ENCODE measurements around the gene DRD4. TPM values are rescaled to one million over a fixed set of nuclear protein-coding genes. Genes with fewer than 3 reads are reported as not detected.

Gene DRD4
- polyA plus RNA-seq, 2 donors = 0.18 to 0.39 TPM

DNA sequence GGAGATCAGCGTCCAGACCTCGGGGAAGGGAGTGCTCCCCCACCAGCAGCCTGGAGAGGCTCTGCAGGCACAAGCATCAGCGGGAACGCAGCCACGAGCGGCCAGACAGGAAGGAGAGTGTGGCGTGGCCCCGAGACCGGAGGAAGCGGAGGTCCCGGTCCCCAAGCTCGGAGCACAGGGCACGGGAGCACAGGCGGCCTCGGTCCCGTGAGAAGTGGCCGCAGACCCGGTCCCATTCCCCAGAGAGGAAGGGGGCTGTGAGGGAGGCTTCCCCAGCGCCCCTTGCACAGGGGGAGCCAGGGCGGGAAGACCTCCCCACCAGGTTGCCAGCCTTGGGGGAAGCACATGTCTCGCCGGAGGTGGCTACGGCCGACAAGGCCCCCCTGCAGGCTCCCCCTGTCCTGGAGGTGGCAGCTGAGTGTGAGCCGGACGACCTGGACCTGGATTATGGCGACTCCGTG lies 28.2 kb upstream of the DRD4 start:
- WGBS, 2 donors = 87 to 88% methylated on average over 28 of the region's 28 CpGs
- Histone ChIP-seq H3K4me3 (ENCODE audit: low read depth in 1 of 2, low read length in 2 of 2) (no peak overlapping the region), H3K36me3 (ENCODE audit: control insufficient read depth in 2 of 2, insufficient read depth in 2 of 2, low read length in 1 of 2) (peaks cover 31 to 87% of the 10 kb centered on the region in 2 donors), H3K9me3 (ENCODE audit: control insufficient read depth in 2 of 2, insufficient read depth in 1 of 2, low read depth in 1 of 2, low read length in 1 of 2) (no peaks in the 10 kb centered on the region), H3K4me1 (ENCODE audit: control insufficient read depth in 2 of 2, insufficient read depth in 2 of 2, low read length in 1 of 2) (peaks cover 7 to 27% of the 10 kb centered on the region in 2 donors), H3K27ac (ENCODE audit: low read depth in 2 of 2, low read length in 1 of 2) (no peak overlapping the region), H3K27me3 (ENCODE audit: control insufficient read depth in 1 of 2, insufficient read depth in 2 of 2, low read length in 2 of 2) (no peaks in the 10 kb centered on the region)

GRCh38 chr11:609341-609811 lies 27.7 kb upstream of the DRD4 start:
- H3K36me3 ChIP-seq (ENCODE audit: control insufficient read depth in 2 of 2, insufficient read depth in 2 of 2, low read length in 1 of 2) = peaks cover 31 to 84% of the 10 kb centered on the region in 2 donors
- no peak overlapping the region for H3K4me3 ChIP-seq (ENCODE audit: low read depth in 1 of 2, low read length in 2 of 2)
- peaks cover 12 to 32% of the 10 kb centered on the region in 2 donors for H3K4me1 ChIP-seq (ENCODE audit: control insufficient read depth in 2 of 2, insufficient read depth in 2 of 2, low read length in 1 of 2)
- no peaks in the 10 kb centered on the region for H3K27me3 ChIP-seq (ENCODE audit: control insufficient read depth in 1 of 2, insufficient read depth in 2 of 2, low read length in 2 of 2)
- WGBS, 2 donors = 92 to 93% methylated on average over 25 to 28 of the region's 28 CpGs
- H3K9me3 ChIP-seq (ENCODE audit: control insufficient read depth in 2 of 2, insufficient read depth in 1 of 2, low read depth in 1 of 2, low read length in 1 of 2) = no peaks in the 10 kb centered on the region
- H3K27ac ChIP-seq (ENCODE audit: low read depth in 2 of 2, low read length in 1 of 2) = no peak overlapping the region

DNA sequence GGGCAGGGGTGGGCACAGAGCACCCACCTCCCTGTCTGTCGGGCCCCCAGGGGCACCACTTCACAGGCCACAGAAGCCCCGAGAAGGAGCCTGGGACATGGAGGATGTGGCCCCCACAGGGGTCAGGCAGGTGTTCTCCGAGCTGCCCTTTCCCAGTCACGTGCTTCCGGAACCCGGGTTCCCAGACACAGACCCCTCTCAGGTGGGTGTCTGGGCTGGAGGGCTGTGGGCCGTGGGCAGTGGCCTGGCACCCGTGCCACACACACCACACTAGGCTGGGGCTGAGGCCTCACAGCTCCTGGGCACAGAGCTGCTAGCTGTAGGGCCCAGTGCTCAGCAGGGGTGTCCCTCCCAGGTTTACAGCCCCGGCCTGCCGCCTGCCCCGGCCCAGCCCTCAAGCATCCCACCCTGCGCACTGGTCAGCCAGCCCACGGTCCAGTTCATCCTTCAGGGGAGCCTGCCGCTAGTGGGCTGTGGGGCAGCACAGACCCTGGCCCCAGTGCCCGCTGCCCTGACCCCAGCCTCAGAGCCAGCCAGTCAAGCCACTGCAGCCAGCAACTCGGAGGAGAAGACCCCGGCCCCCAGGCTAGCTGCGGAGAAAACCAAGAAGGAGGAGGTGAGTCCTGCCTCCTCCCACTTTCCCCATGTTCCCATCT lies 26.8 kb upstream of the DRD4 start:
- no peaks in the 10 kb centered on the region for H3K27me3 ChIP-seq (ENCODE audit: control insufficient read depth in 1 of 2, insufficient read depth in 2 of 2, low read length in 2 of 2)
- H3K9me3 ChIP-seq (ENCODE audit: control insufficient read depth in 2 of 2, insufficient read depth in 1 of 2, low read depth in 1 of 2, low read length in 1 of 2) = no peaks in the 10 kb centered on the region
- 92 to 96% methylated on average over 18 of the region's 18 CpGs for WGBS, 2 donors
- peaks cover 29 to 76% of the 10 kb centered on the region in 2 donors for H3K36me3 ChIP-seq (ENCODE audit: control insufficient read depth in 2 of 2, insufficient read depth in 2 of 2, low read length in 1 of 2)
- no peak overlapping the region for H3K4me3 ChIP-seq (ENCODE audit: low read depth in 1 of 2, low read length in 2 of 2)
- no peak overlapping the region for H3K27ac ChIP-seq (ENCODE audit: low read depth in 2 of 2, low read length in 1 of 2)
- H3K4me1 ChIP-seq (ENCODE audit: control insufficient read depth in 2 of 2, insufficient read depth in 2 of 2, low read length in 1 of 2) = peaks cover 18 to 40% of the 10 kb centered on the region in 2 donors

DNA sequence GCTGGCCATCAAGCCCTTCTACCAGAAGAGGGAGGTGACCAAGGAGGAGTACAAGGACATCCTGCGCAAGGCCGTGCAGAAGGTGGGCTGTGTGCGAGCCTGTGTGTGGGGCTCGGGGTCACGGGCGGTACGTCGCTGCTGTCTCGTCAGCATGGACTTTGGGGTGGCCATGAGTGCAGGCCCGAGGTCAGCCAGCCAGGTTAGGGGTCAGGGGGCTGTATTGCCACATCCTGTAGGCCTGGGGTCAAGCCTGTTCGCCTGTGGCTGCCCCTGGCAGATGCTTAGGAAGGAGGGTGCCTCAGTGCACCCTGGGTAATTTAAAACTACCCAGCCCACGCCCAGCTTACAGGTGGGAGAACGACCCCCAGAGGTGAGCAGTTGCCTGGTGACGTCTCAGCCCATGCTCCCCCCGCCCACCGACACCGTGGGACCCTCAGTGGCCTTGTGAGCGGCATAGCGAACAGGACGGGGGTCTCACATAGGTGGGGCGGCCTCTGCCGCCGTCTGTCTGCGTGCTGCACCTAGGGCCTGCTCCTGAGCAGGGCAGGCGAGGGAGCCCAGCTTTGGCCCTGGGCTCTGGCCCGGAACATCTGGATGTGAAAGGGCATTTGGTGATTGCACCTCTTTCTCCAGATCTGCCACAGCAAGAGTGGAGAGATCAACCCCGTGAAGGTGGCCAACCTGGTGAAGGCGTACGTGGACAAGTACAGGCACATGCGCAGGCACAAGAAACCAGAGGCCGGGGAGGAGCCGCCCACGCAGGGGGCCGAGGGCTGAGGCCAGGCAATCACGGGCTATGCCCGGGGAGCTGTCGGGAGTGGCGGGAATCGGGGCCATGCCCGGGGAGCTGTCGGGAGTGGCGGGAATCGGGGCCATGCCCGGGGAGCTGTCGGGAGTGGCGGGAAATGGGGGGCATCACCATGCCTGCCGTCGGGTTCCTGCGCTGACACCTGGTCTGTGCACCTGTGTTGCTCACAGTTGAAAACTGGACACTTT lies 25.8 kb upstream of the DRD4 start:
- WGBS, 2 donors = 65 to 71% methylated on average over 49 of the region's 49 CpGs
- Histone ChIP-seq H3K27me3 (ENCODE audit: control insufficient read depth in 1 of 2, insufficient read depth in 2 of 2, low read length in 2 of 2) (no peaks in the 10 kb centered on the region), H3K4me1 (ENCODE audit: control insufficient read depth in 2 of 2, insufficient read depth in 2 of 2, low read length in 1 of 2) (peaks cover 18 to 32% of the 10 kb centered on the region in 2 donors), H3K27ac (ENCODE audit: low read depth in 2 of 2, low read length in 1 of 2) (peak overlapping the region in 1 of 2 donors; percentile 38), H3K4me3 (ENCODE audit: low read depth in 1 of 2, low read length in 2 of 2) (no peak overlapping the region), H3K9me3 (ENCODE audit: control insufficient read depth in 2 of 2, insufficient read depth in 1 of 2, low read depth in 1 of 2, low read length in 1 of 2) (no peaks in the 10 kb centered on the region), H3K36me3 (ENCODE audit: control insufficient read depth in 2 of 2, insufficient read depth in 2 of 2, low read length in 1 of 2) (peaks cover 28 to 69% of the 10 kb centered on the region in 2 donors)

- Histone ChIP-seq H3K4me1 (ENCODE audit: control insufficient read depth in 2 of 2, insufficient read depth in 2 of 2, low read length in 1 of 2) (peaks cover 22 to 28% of the 10 kb centered on the region in 2 donors), H3K4me3 (ENCODE audit: low read depth in 1 of 2, low read length in 2 of 2) (no peak overlapping the region), H3K27me3 (ENCODE audit: control insufficient read depth in 1 of 2, insufficient read depth in 2 of 2, low read length in 2 of 2) (no peaks in the 10 kb centered on the region), H3K9me3 (ENCODE audit: control insufficient read depth in 2 of 2, insufficient read depth in 1 of 2, low read depth in 1 of 2, low read length in 1 of 2) (no peaks in the 10 kb centered on the region), H3K36me3 (ENCODE audit: control insufficient read depth in 2 of 2, insufficient read depth in 2 of 2, low read length in 1 of 2) (peaks cover 20 to 58% of the 10 kb centered on the region in 2 donors), H3K27ac (ENCODE audit: low read depth in 2 of 2, low read length in 1 of 2) (peak overlapping the region; percentile 70 to 90)
- WGBS, 2 donors = 53 to 56% methylated on average over 26 to 27 of the region's 27 CpGs
These were observed 24.7 kb upstream of the DRD4 start for GRCh38 chr11:612201-612960.

DNA sequence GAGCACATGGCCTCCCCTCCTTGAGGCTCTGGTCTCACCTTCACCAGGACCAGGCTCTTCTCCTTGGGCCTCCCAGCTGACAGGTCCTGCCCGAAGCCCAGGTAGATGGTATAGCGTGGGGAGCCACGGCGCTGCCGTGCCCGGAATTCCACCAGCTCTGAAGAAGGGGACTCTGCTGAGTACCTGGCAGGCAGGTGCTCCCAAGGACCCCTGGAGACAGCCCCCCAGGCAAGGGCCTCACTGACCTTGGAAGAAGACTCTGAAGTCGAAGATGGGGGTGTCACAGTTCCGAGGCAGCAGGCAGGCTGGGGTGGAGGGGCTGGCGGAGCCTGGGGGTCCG lies 24.1 kb upstream of the DRD4 start:
- H3K27me3 ChIP-seq (ENCODE audit: control insufficient read depth in 1 of 2, insufficient read depth in 2 of 2, low read length in 2 of 2) = no peaks in the 10 kb centered on the region
- H3K36me3 ChIP-seq (ENCODE audit: control insufficient read depth in 2 of 2, insufficient read depth in 2 of 2, low read length in 1 of 2) = peaks cover 20 to 53% of the 10 kb centered on the region in 2 donors
- peaks cover 22 to 28% of the 10 kb centered on the region in 2 donors for H3K4me1 ChIP-seq (ENCODE audit: control insufficient read depth in 2 of 2, insufficient read depth in 2 of 2, low read length in 1 of 2)
- H3K27ac ChIP-seq (ENCODE audit: low read depth in 2 of 2, low read length in 1 of 2) = peak overlapping the region; percentile 70 to 90
- no peak overlapping the region for H3K4me3 ChIP-seq (ENCODE audit: low read depth in 1 of 2, low read length in 2 of 2)
- H3K9me3 ChIP-seq (ENCODE audit: control insufficient read depth in 2 of 2, insufficient read depth in 1 of 2, low read depth in 1 of 2, low read length in 1 of 2) = no peaks in the 10 kb centered on the region
- WGBS, 2 donors = 86 to 88% methylated on average over 10 of the region's 10 CpGs

- Histone ChIP-seq H3K27ac (ENCODE audit: low read depth in 2 of 2, low read length in 1 of 2) (peak overlapping the region; percentile 97 to 100), H3K4me1 (ENCODE audit: control insufficient read depth in 2 of 2, insufficient read depth in 2 of 2, low read length in 1 of 2) (peaks cover 22 to 28% of the 10 kb centered on the region in 2 donors), H3K4me3 (ENCODE audit: low read depth in 1 of 2, low read length in 2 of 2) (no peak overlapping the region), H3K27me3 (ENCODE audit: control insufficient read depth in 1 of 2, insufficient read depth in 2 of 2, low read length in 2 of 2) (no peaks in the 10 kb centered on the region), H3K36me3 (ENCODE audit: control insufficient read depth in 2 of 2, insufficient read depth in 2 of 2, low read length in 1 of 2) (peaks cover 20 to 53% of the 10 kb centered on the region in 2 donors), H3K9me3 (ENCODE audit: control insufficient read depth in 2 of 2, insufficient read depth in 1 of 2, low read depth in 1 of 2, low read length in 1 of 2) (no peaks in the 10 kb centered on the region)
- WGBS, 2 donors = 37 to 52% methylated on average over 26 to 36 of the region's 36 CpGs
These were observed 23.6 kb upstream of the DRD4 start for GRCh38 chr11:613369-613968.

- Histone ChIP-seq H3K27me3 (ENCODE audit: control insufficient read depth in 1 of 2, insufficient read depth in 2 of 2, low read length in 2 of 2) (no peaks in the 10 kb centered on the region), H3K27ac (ENCODE audit: low read depth in 2 of 2, low read length in 1 of 2) (peak overlapping the region; percentile 97 to 100), H3K36me3 (ENCODE audit: control insufficient read depth in 2 of 2, insufficient read depth in 2 of 2, low read length in 1 of 2) (peaks cover 14 to 47% of the 10 kb centered on the region in 2 donors), H3K4me1 (ENCODE audit: control insufficient read depth in 2 of 2, insufficient read depth in 2 of 2, low read length in 1 of 2) (peaks cover 22 to 28% of the 10 kb centered on the region in 2 donors), H3K4me3 (ENCODE audit: low read depth in 1 of 2, low read length in 2 of 2) (peak overlapping the region; percentile 53 to 79), H3K9me3 (ENCODE audit: control insufficient read depth in 2 of 2, insufficient read depth in 1 of 2, low read depth in 1 of 2, low read length in 1 of 2) (no peaks in the 10 kb centered on the region)
- WGBS, 2 donors = 46 to 56% methylated on average over 14 of the region's 14 CpGs
These were observed 22.9 kb upstream of the DRD4 start for GRCh38 chr11:614021-614622.
